Tibial artery (tissue), 4 donors: ENCODE data around the gene MPND.

Experiments used
- DNase-seq, 2 donors: peaks; one replicate each; pipeline ENCODE4 v3.0.0-alpha.2; 2019
- H3K27ac ChIP-seq, 2 donors: fragments of 200-600 bp; sonication (generic) in 1 of 2; 1 replicate in 1 of 2; 2 replicates in 1 of 2; pipeline ENCODE4 v1.5.1; 2018 to 2019; ENCODE audit warnings: mild to moderate bottlenecking in 1 of 2
- H3K27me3 ChIP-seq, 2 donors: fragments of 200-600 bp; sonication (generic) in 1 of 2; one replicate each; pipeline versions ENCODE4 v1.5.1 to v1.6.0; 2016 to 2019
- H3K36me3 ChIP-seq, 3 donors: fragments of 200-600 bp; sonication (generic) in 2 of 3; one replicate each; pipeline ENCODE4 v1.5.1; 2016 to 2019; ENCODE audit warnings: mild to moderate bottlenecking in 2 of 3
- H3K4me1 ChIP-seq, 4 donors: fragments of 200-600 bp; sonication (generic) in 2 of 4; 1 replicate in 3 of 4; 2 replicates in 1 of 4; pipeline ENCODE4 v1.5.1; 2016 to 2019
- H3K4me3 ChIP-seq, 2 donors: fragments of 200-600 bp; sonication (generic) in 1 of 2; 1 replicate in 1 of 2; 2 replicates in 1 of 2; pipeline ENCODE4 v1.5.1; 2018 to 2019; ENCODE audit warnings: mild to moderate bottlenecking in 2 of 2
- H3K9me3 ChIP-seq, 3 donors: fragments of 200-600 bp; sonication (generic) in 1 of 3; one replicate each; pipeline ENCODE4 v1.5.1; 2016 to 2019
- intact Hi-C: fragments of 100-400 bp; cut with DNase I; formaldehyde crosslinking; loops from one replicate; pipeline ENCODE4 v1.15.0; 2023; ENCODE audit warnings: low total_unique reads
- TF ChIP-seq, protein P1 (sequence below), 2 experiments: fragments of 200-600 bp in 1 of 2; fragments of 450-650 bp in 1 of 2; IDR thresholded peaks; one replicate each; pipeline ENCODE4 v1.5.1; 2017 to 2019; ENCODE audit warnings: antibody characterized with exemption in 2 of 2, mild to moderate bottlenecking in 1 of 2, moderate library complexity in 1 of 2

The MPND gene

GRCh38 chr19:4376991-4377781 is 33.8 kb downstream of the MPND start:
- H3K4me1 ChIP-seq = peaks cover 23 to 82% (median 61%) of the 10 kb centered on the region in 4 donors
- TF ChIP-seq, protein P1, sequence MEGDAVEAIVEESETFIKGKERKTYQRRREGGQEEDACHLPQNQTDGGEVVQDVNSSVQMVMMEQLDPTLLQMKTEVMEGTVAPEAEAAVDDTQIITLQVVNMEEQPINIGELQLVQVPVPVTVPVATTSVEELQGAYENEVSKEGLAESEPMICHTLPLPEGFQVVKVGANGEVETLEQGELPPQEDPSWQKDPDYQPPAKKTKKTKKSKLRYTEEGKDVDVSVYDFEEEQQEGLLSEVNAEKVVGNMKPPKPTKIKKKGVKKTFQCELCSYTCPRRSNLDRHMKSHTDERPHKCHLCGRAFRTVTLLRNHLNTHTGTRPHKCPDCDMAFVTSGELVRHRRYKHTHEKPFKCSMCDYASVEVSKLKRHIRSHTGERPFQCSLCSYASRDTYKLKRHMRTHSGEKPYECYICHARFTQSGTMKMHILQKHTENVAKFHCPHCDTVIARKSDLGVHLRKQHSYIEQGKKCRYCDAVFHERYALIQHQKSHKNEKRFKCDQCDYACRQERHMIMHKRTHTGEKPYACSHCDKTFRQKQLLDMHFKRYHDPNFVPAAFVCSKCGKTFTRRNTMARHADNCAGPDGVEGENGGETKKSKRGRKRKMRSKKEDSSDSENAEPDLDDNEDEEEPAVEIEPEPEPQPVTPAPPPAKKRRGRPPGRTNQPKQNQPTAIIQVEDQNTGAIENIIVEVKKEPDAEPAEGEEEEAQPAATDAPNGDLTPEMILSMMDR (IDR thresholded peaks at IDR 0.05) = no peak
- peak overlapping the region; percentile 84 to 97 for H3K27ac ChIP-seq
- intact Hi-C loops = no loop called here
- no peaks in the 10 kb centered on the region for H3K9me3 ChIP-seq
- no peaks in the 10 kb centered on the region for H3K36me3 ChIP-seq
- no peak overlapping the region for H3K4me3 ChIP-seq
- no peak for DNase-seq
- H3K27me3 ChIP-seq = no peaks in the 10 kb centered on the region

DNA sequence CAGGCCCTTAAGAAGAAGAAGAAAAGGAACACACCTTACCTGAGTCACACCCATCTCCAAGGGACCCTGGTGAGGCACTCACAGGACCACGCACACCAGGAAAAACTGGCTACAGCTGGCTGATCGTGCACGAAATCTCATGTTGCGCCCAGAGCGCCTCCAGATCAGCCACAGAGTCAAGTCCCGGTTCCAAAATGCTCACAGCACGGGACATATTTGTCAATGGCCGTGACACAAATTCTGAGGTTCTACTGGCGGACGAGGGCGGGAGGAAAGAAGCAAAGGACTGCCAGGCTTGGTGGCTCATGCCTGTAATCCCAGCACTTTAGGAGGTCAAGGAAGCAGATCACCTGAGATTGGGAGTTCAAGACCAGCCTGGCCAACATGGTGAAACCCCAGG is 35.5 kb downstream of the MPND start:
- Histone ChIP-seq H3K27ac (no peak overlapping the region), H3K9me3 (no peaks in the 10 kb centered on the region)
- no peak for DNase-seq

DNA sequence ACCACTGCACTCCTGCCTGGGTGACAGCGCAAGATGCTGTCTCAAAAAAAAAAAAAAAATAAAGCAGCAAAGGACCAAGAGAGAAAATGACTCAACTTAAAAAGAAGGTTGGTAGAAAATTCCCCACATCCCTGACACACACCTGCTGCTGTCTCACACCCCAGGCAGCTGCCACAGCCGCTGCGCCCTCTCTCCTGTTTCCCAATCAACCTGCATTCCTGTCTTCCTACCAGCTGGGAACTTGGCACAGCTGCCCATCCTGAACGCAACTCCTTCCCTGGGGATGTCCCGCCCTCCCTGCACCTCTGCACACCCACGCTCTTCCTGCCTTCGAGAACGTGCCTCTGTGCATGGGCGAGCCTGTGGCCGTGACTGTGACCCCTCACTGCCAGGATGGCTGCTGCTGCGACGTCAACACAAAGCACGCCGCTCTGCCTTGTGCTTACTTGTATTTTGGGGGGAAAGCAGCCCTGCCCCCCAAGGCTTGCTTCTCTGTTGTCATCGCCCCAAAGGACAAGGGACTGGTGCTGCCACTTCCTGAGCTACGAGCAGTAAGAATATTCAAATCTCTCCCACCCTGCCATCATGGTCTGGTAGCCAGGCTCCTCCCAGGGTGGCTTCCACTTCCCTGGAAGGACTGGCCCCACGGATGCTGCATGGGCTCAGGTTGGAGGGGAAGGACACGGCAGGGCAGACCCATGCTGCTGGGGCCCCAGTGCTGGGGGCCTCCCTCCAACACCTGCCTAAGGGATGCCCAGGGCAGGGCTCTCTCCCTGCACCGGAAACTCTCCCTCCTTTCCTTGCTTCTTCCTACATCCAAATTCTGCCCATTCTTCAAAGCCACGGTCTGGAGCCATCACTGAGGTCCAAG is 36.3 kb downstream of the MPND start:
- Histone ChIP-seq H3K9me3 (no peaks in the 10 kb centered on the region), H3K4me1 (peaks cover 7 to 63% (median 37%) of the 10 kb centered on the region in 4 donors), H3K36me3 (peaks cover 0 to 15% (median 0%) of the 10 kb centered on the region in 3 donors), H3K4me3 (no peak overlapping the region), H3K27ac (no peak overlapping the region), H3K27me3 (no peaks in the 10 kb centered on the region)
- intact Hi-C loops = no loop called here
- TF ChIP-seq, protein P1 (IDR thresholded peaks at IDR 0.05) = no peak
- peak in 1 of 2 donors; percentile 55 for DNase-seq

More for the DNA sequence above, 35.5 kb downstream of the MPND start:
- Histone ChIP-seq H3K27me3 (no peaks in the 10 kb centered on the region), H3K4me1 (peaks cover 14 to 70% (median 44%) of the 10 kb centered on the region in 4 donors), H3K36me3 (peaks cover 0 to 7% (median 0%) of the 10 kb centered on the region in 3 donors), H3K4me3 (no peak overlapping the region)
- TF ChIP-seq, protein P1 (IDR thresholded peaks at IDR 0.05) = no peak
- intact Hi-C loops = no loop called here

- no peak overlapping the region for H3K4me3 ChIP-seq
- H3K36me3 ChIP-seq = peaks cover 0 to 16% (median 6%) of the 10 kb centered on the region in 3 donors
- no peaks in the 10 kb centered on the region for H3K27me3 ChIP-seq
- no peaks in the 10 kb centered on the region for H3K9me3 ChIP-seq
- H3K27ac ChIP-seq = no peak overlapping the region
- DNase-seq = peak in 1 of 2 donors; percentile 65
- intact Hi-C loops = no loop called here
- TF ChIP-seq, protein P1 (IDR thresholded peaks at IDR 0.05) = no peak
- peaks cover under 1 to 58% (median 30%) of the 10 kb centered on the region in 4 donors for H3K4me1 ChIP-seq
Measured at GRCh38 chr19:4380254-4380727, 36.9 kb downstream of the MPND start.

DNA sequence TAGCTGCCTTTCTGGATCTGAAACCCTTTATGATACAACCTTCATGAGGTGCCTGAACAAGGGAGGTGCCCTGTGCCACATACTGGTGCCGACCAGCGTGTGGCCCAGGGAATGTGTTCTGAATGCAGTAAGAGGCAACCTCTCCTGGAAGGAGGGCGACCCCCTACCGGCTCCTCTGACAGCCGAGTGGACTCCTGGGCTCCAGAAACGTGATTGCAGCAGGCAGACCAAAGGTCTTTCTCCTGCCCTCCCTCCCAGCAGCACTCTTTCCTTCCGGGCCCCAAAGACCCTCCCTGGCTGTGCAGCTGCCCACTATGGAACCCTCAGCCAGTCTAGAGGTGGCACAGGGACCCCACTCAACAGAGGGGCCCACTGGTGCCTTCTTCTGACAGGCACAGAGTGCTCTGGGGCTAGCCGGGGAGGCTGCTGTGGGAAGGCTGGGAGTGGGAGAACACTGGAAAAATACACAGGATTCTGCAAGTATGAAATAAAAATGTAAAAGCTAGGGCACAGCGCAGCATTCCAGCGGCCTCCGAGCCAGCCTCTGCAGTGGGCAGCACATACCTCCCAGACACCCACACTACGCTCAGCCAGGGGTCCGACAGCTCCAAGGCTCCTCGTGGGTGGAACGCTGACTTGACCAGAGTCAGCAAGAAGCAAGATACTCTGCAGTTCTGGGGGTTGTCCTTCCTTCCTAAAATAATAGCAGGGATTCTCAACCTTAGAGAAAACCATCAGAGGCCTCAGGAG is 42.1 kb downstream of the MPND start:
- intact Hi-C loops = no loop called here
- TF ChIP-seq, protein P1 (IDR thresholded peaks at IDR 0.05) = no peak
- H3K27ac ChIP-seq = no peak overlapping the region

More for the DNA sequence above, 42.1 kb downstream of the MPND start:
- Histone ChIP-seq H3K9me3 (no peaks in the 10 kb centered on the region), H3K4me1 (peaks cover 0 to 47% (median 26%) of the 10 kb centered on the region in 4 donors), H3K36me3 (peaks cover 0 to 19% (median 7%) of the 10 kb centered on the region in 3 donors), H3K4me3 (no peak overlapping the region), H3K27me3 (no peaks in the 10 kb centered on the region)
- DNase-seq = no peak
